NB4 (cell line): ENCODE results near the gene TASOR2.

Source experiments
- MYC ChIP-seq: IDR thresholded peaks from 2 replicates; pipeline ENCODE4 v1.6.1; 2011; ENCODE audit warnings: low read depth, low read length
- POLR2A ChIP-seq: IDR thresholded peaks from 2 replicates; pipeline ENCODE4 v1.6.1; 2011; ENCODE audit warnings: mild to moderate bottlenecking; ENCODE audit not compliant: insufficient read length; ENCODE audit errors: extremely low read depth
- TF ChIP-seq, protein P1 (sequence below): IDR thresholded peaks from one replicate; pipeline ENCODE4 v1.5.1; 2012; ENCODE audit warnings: low read depth, low read length
- TF ChIP-seq, protein P2 (sequence below): IDR thresholded peaks from 2 replicates; pipeline ENCODE4 v1.6.1; 2011; ENCODE audit warnings: low read depth, low read length

GRCh38 chr10:5720182-5720581, 35.5 kb downstream of the TASOR2 start:
- TF ChIP-seq, protein P1, sequence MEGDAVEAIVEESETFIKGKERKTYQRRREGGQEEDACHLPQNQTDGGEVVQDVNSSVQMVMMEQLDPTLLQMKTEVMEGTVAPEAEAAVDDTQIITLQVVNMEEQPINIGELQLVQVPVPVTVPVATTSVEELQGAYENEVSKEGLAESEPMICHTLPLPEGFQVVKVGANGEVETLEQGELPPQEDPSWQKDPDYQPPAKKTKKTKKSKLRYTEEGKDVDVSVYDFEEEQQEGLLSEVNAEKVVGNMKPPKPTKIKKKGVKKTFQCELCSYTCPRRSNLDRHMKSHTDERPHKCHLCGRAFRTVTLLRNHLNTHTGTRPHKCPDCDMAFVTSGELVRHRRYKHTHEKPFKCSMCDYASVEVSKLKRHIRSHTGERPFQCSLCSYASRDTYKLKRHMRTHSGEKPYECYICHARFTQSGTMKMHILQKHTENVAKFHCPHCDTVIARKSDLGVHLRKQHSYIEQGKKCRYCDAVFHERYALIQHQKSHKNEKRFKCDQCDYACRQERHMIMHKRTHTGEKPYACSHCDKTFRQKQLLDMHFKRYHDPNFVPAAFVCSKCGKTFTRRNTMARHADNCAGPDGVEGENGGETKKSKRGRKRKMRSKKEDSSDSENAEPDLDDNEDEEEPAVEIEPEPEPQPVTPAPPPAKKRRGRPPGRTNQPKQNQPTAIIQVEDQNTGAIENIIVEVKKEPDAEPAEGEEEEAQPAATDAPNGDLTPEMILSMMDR: no peak
- TF ChIP-seq MYC: no peak
- no peak for TF ChIP-seq POLR2A
- TF ChIP-seq, protein P2, sequence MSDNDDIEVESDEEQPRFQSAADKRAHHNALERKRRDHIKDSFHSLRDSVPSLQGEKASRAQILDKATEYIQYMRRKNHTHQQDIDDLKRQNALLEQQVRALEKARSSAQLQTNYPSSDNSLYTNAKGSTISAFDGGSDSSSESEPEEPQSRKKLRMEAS: no peak
